ENCODE results near the gene MAP4K5.

MAP4K5 gene

GRCh38 chr14:50399251-50400032 is 132.9 kb downstream of the MAP4K5 start:
- DNase-seq (ENCODE audit: low spot score): no peak

- DNase-seq (ENCODE audit: low spot score): no peak
Observed at GRCh38 chr14:50398189-50398580, 134.2 kb downstream of the MAP4K5 start.

- no peak for DNase-seq (ENCODE audit: low spot score)
Observed at GRCh38 chr14:50397390-50398188, 134.8 kb downstream of the MAP4K5 start.

- DNase-seq (ENCODE audit: low spot score): peak; percentile 45
Observed at GRCh38 chr14:50396631-50397389, 135.6 kb downstream of the MAP4K5 start, which contains the start of gene CDKL1. TSS of gene CDKL1 (minus strand) at chr14:50396881. CDS start at chr14:50395868, 1,013 bp downstream.

- DNase-seq (ENCODE audit: low spot score): no peak
Observed at GRCh38 chr14:50395448-50395847, 136.9 kb downstream of the MAP4K5 start.

- no peak for DNase-seq (ENCODE audit: low spot score)
Observed at GRCh38 chr14:50394713-50395112, 137.7 kb downstream of the MAP4K5 start.

GRCh38 chr14:50389668-50390441 is 142.5 kb downstream of the MAP4K5 start:
- DNase-seq (ENCODE audit: low spot score): no peak

GRCh38 chr14:50388256-50388931 is 144.0 kb downstream of the MAP4K5 start:
- DNase-seq (ENCODE audit: low spot score): no peak

GRCh38 chr14:50387548-50387947 is 144.8 kb downstream of the MAP4K5 start:
- DNase-seq (ENCODE audit: low spot score): no peak

GRCh38 chr14:50383618-50384225 is 148.6 kb downstream of the MAP4K5 start:
- no peak for DNase-seq (ENCODE audit: low spot score)

GRCh38 chr14:50381823-50382287 is 150.5 kb downstream of the MAP4K5 start:
- no peak for DNase-seq (ENCODE audit: low spot score)

- DNase-seq (ENCODE audit: low spot score): no peak
Observed at GRCh38 chr14:50381008-50381407, 151.4 kb downstream of the MAP4K5 start.

- no peak for DNase-seq (ENCODE audit: low spot score)
Observed at GRCh38 chr14:50380455-50380854, 151.9 kb downstream of the MAP4K5 start.

GRCh38 chr14:50379563-50379962 is 152.8 kb downstream of the MAP4K5 start:
- no peak for DNase-seq (ENCODE audit: low spot score)

- no peak for DNase-seq (ENCODE audit: low spot score)
Observed at GRCh38 chr14:50377550-50378085, 154.8 kb downstream of the MAP4K5 start.

- no peak for DNase-seq (ENCODE audit: low spot score)
Observed at GRCh38 chr14:50375760-50376159, 156.6 kb downstream of the MAP4K5 start.

GRCh38 chr14:50373959-50374358 is 158.4 kb downstream of the MAP4K5 start:
- no peak for DNase-seq (ENCODE audit: low spot score)

- DNase-seq (ENCODE audit: low spot score): no peak
Observed at GRCh38 chr14:50371546-50371945, 160.8 kb downstream of the MAP4K5 start.

Measured in germinal center (tissue), 1 donor.